ENCODE measurements around the gene OR4D2. TPM values are rescaled to one million over a fixed set of nuclear protein-coding genes. Genes with fewer than 3 reads are reported as not detected.
A peak's percentile ranks its signal among the peaks of the same experiment; 100 is the strongest.

Gene OR4D2
- total and polyA plus RNA-seq, 8 donors, result not detected

GRCh38 chr17:58153671-58154070 is 13.1 kb upstream of the OR4D2 start:
- intact Hi-C loops (cut with DNase I), result no loop called here
- H3K27me3 ChIP-seq, result peaks cover 0 to 20% (median 2%) of the 10 kb centered on the region in 4 donors
- H3K4me1 ChIP-seq, result no peaks in the 10 kb centered on the region
- H3K9me3 ChIP-seq, result no peaks in the 10 kb centered on the region
- H3K27ac ChIP-seq, result no peak overlapping the region
- TF ChIP-seq CTCF (IDR thresholded peaks at IDR 0.05), result no peak
- H3K4me3 ChIP-seq, result no peak overlapping the region
- no peak for ATAC-seq
- no peaks in the 10 kb centered on the region for H3K36me3 ChIP-seq
- FAIRE-seq, result no peak
- DNase-seq, result no peak

- H3K4me1 ChIP-seq, result no peaks in the 10 kb centered on the region
- DNase-seq (peak in 2 of 6 donors; percentile 48 to 61), FAIRE-seq (no peak), ATAC-seq (peak; percentile 48 to 83 (median 73))
- peak overlapping the region in 2 of 4 donors; percentile 25 to 43 for H3K4me3 ChIP-seq
- WGBS, 2 donors, result 2% methylated on average over 65 of the region's 65 CpGs
- intact Hi-C loops (cut with DNase I), result no loop called here
- H3K9me3 ChIP-seq, result no peaks in the 10 kb centered on the region
- peaks cover 0 to 13% (median 2%) of the 10 kb centered on the region in 4 donors for H3K27me3 ChIP-seq
- H3K27ac ChIP-seq, result no peak overlapping the region
- no peak for TF ChIP-seq CTCF (IDR thresholded peaks at IDR 0.05)
- no peaks in the 10 kb centered on the region for H3K36me3 ChIP-seq
Observed at GRCh38 chr17:58156839-58157803, 9.7 kb upstream of the OR4D2 start.

- no peaks in the 10 kb centered on the region for H3K36me3 ChIP-seq
- DNase-seq, result no peak
- peaks cover 0 to 13% (median 2%) of the 10 kb centered on the region in 4 donors for H3K27me3 ChIP-seq
- no peak for TF ChIP-seq CTCF (IDR thresholded peaks at IDR 0.05)
- no peak overlapping the region for H3K4me3 ChIP-seq
- no peaks in the 10 kb centered on the region for H3K9me3 ChIP-seq
- H3K4me1 ChIP-seq, result no peaks in the 10 kb centered on the region
- intact Hi-C loops (cut with DNase I), result no loop called here
- 57 to 78% methylated on average over 2 of the region's 2 CpGs for WGBS, 2 donors
- ATAC-seq, result no peak
- FAIRE-seq, result no peak
- no peak overlapping the region for H3K27ac ChIP-seq
Observed at GRCh38 chr17:58158181-58158580, 8.6 kb upstream of the OR4D2 start.

GRCh38 chr17:58161566-58161965 is 5.2 kb upstream of the OR4D2 start:
- FAIRE-seq, result no peak
- DNase-seq, result no peak
- no peak for TF ChIP-seq CTCF (IDR thresholded peaks at IDR 0.05)
- 69 to 78% methylated on average over 3 of the region's 3 CpGs for WGBS, 2 donors
- H3K4me3 ChIP-seq, result no peak overlapping the region
- no peak overlapping the region for H3K27ac ChIP-seq
- ATAC-seq, result no peak
- H3K4me1 ChIP-seq, result no peaks in the 10 kb centered on the region
- peaks cover 0 to 5% (median 2%) of the 10 kb centered on the region in 4 donors for H3K27me3 ChIP-seq
- intact Hi-C loops (cut with DNase I), result no loop called here
- H3K9me3 ChIP-seq, result no peaks in the 10 kb centered on the region
- no peaks in the 10 kb centered on the region for H3K36me3 ChIP-seq

GRCh38 chr17:58165981-58166380 is 801 bp upstream of the OR4D2 start:
- FAIRE-seq, result no peak
- WGBS, 2 donors, result 4 to 7% methylated on average over 2 of the region's 2 CpGs

More at GRCh38 chr17:58165981-58166380, 801 bp upstream of the OR4D2 start:
- H3K9me3 ChIP-seq, result no peaks in the 10 kb centered on the region
- H3K4me3 ChIP-seq, result no peak overlapping the region
- H3K4me1 ChIP-seq, result no peaks in the 10 kb centered on the region
- DNase-seq (no peak), ATAC-seq (no peak)
- intact Hi-C loops (cut with DNase I), result no loop called here
- H3K27ac ChIP-seq, result no peak overlapping the region
- no peaks in the 10 kb centered on the region for H3K27me3 ChIP-seq
- TF ChIP-seq CTCF (IDR thresholded peaks at IDR 0.05), result no peak
- no peaks in the 10 kb centered on the region for H3K36me3 ChIP-seq
